ENCODE data around the gene STAC2.

DNA sequence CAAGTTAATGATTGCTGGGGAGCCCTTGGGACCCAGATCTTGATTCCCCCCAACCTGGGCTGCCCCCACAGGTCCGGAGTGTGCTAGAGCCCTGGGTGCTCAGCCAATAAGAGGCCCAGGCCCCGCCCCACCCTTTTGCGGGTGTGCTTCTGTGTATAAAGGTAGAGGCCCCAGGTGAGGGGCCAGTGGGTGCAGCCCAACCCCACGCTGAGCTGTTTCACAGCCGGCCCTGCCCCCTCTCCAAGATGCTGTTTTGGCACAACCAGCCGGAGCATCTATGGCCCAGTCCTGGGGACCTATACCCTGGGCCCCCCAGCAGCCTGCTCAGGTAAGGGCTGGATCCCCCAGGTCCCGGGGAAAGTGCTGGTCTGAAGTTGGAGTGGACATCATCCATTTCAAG is 11.8 kb upstream of the STAC2 start:
- TF ChIP-seq CTCF (IDR thresholded peaks at IDR 0.05) (no peak), POLR2AphosphoS5 (IDR thresholded peaks at IDR 0.05) (no peak)

All from sigmoid colon (tissue), 4 donors.